Measurements from ENCODE around the gene COL4A2.

The COL4A2 gene

DNA sequence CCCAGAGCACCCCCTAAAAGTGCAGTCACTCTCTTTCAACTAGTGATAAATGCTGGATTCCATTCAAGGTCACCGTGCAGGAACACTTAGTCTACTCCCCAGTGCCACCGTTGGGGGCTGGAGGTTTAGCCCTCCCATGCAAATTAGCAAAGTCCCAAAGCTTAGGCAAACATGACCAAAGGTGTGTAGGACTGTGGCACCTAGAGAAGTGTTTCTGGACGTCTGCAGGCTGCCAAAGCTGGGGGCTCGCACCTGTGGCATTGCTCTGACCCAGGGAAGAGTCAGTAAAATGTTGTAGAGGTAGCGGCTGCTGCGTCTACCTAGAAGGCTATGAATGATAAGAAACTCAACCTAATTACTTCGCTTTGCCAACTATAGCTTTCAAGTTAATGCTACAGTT, 14.0 kb upstream of the COL4A2 start:
- no peaks in the 10 kb centered on the region; a peak in 1 of 22 replicates for H3K9me3 ChIP-seq (replicated peaks in 1 of 11)
- H3K4me2 ChIP-seq: no peak overlapping the region
- H3K9ac ChIP-seq: no peak overlapping the region
- H3K4me1 ChIP-seq: peaks cover 0 to 4% (median 1%) of the 10 kb centered on the region in 10 experiments; a peak in 8 of 20 replicates
- no peaks in the 10 kb centered on the region for H4K20me1 ChIP-seq
- no peak overlapping the region for H3K4me3 ChIP-seq
- peaks cover 0 to under 1% (median 0%) of the 10 kb centered on the region in 11 experiments; a peak in 4 of 22 replicates for H3K27me3 ChIP-seq
- H3K27ac ChIP-seq: no peak overlapping the region
- H3K36me3 ChIP-seq: no peaks in the 10 kb centered on the region
- TF ChIP-seq Cebpa-rat (IDR thresholded peaks at IDR 0.05): no peak

DNA sequence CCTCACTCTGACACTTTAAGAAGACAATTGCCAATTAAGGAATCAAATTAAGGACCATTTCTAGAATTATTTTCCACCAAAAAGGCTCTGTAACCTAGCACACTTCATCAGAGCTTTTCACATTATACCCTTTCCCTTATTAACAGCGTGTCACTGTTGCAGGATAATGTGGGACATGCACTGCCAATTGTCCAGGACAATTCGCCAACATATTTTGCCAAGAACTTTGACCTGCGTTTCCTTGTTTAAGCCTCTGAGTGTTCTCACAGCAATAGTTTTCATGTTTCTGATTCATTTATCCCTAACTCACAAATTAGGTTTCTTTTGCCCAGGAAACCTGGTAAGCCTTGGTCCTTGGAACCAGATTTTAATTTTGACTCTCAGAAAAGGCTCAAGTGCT, 13.4 kb upstream of the COL4A2 start:
- no peaks in the 10 kb centered on the region for H3K36me3 ChIP-seq
- no peak overlapping the region for H3K4me2 ChIP-seq
- H3K27ac ChIP-seq: no peak overlapping the region
- no peak overlapping the region for H3K9ac ChIP-seq
- peaks cover 4 to 7% (median 6%) of the 10 kb centered on the region in 11 experiments; a peak in 17 of 22 replicates for H3K27me3 ChIP-seq
- H3K4me1 ChIP-seq: peaks cover 0 to 6% (median 5%) of the 10 kb centered on the region in 10 experiments; a peak in 9 of 20 replicates
- no peak overlapping the region for H3K4me3 ChIP-seq
- H3K9me3 ChIP-seq (replicated peaks in 1 of 11): no peaks in the 10 kb centered on the region; a peak in 1 of 22 replicates
- no peaks in the 10 kb centered on the region for H4K20me1 ChIP-seq
- TF ChIP-seq Cebpa-rat (IDR thresholded peaks at IDR 0.05): no peak

DNA sequence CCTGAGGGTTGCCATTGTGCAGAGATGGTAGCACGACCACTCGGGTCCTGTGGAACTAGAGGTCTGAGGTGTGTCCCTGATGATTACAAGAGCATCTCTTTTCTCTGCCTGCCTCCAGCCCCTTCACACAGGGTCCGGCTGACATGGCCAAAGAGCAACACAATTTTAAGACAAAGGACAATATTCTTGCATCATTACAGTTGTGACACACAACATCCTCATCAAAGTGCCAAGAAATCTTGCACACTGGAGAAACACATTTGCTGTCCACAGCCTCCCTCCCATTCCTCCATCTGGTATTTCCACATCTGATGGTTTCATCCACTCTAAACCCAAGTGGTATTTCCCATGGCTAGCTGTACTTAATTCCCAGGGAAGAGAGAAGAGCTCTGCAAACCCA, 12.9 kb upstream of the COL4A2 start:
- no peaks in the 10 kb centered on the region; a peak in 1 of 22 replicates for H3K9me3 ChIP-seq (replicated peaks in 1 of 11)
- H4K20me1 ChIP-seq: no peaks in the 10 kb centered on the region
- peaks cover 0 to 11% (median 10%) of the 10 kb centered on the region in 10 experiments; a peak in 9 of 20 replicates for H3K4me1 ChIP-seq
- H3K9ac ChIP-seq: no peak overlapping the region
- no peak for TF ChIP-seq Cebpa-rat (IDR thresholded peaks at IDR 0.05)
- no peak overlapping the region for H3K4me2 ChIP-seq
- no peaks in the 10 kb centered on the region for H3K36me3 ChIP-seq
- H3K27ac ChIP-seq: no peak overlapping the region
- no peak overlapping the region for H3K4me3 ChIP-seq
- peaks cover 9 to 12% (median 11%) of the 10 kb centered on the region in 11 experiments; a peak in 17 of 22 replicates for H3K27me3 ChIP-seq

DNA sequence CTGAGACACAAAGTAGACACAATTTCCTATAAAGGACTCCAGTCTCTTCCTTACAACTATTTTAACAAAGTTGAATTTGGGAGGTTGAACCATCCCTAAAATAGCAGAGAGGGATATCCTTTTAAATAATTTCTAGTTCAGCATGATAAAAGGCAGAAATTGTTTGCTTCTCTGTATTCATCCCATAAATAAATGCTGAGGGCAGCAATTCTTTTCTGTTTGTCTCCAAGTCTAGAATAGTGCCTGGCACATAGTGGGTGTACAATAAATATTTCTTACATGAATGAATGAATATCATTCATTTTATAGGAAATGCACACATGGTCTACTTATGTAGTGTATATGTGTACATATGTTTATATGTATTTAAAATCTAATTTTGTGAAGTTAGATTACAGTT, 12.5 kb upstream of the COL4A2 start:
- Histone ChIP-seq H3K4me2 (no peak overlapping the region), H3K27me3 (peaks cover 9 to 16% (median 15%) of the 10 kb centered on the region in 11 experiments; a peak in 17 of 22 replicates), H4K20me1 (no peaks in the 10 kb centered on the region), H3K9me3 (replicated peaks in 1 of 11) (no peaks in the 10 kb centered on the region; a peak in 1 of 22 replicates), H3K9ac (no peak overlapping the region), H3K36me3 (no peaks in the 10 kb centered on the region), H3K4me3 (no peak overlapping the region), H3K27ac (no peak overlapping the region), H3K4me1 (peaks cover 0 to 12% (median 10%) of the 10 kb centered on the region in 10 experiments; a peak in 9 of 20 replicates)
- TF ChIP-seq Cebpa-rat (IDR thresholded peaks at IDR 0.05): no peak

DNA sequence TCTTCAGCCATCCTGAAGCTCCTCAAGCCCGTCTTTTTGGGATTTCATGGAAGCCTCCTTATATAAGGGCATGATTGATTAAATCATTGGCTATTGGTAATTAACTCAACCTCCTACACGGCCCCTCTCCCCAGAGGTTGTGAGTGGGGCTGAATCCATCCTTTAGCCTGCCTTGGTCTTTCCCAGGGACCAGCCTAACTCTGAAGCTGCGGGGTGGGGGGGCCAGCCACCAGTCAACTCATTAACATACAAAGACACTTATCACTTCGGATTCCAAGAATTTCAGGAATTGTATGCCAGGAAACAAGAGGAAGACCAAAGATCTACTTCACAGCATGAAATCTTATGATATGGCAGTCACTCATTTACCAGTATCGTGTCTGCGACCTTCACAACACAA, 10.1 kb upstream of the COL4A2 start:
- TF ChIP-seq Cebpa-rat (IDR thresholded peaks at IDR 0.05): no peak
- Histone ChIP-seq H3K9ac (no peak overlapping the region), H3K9me3 (replicated peaks in 1 of 11) (no peaks in the 10 kb centered on the region; a peak in 1 of 22 replicates), H3K27ac (no peak overlapping the region), H3K4me3 (no peak overlapping the region), H3K27me3 (peaks cover 9 to 35% (median 20%) of the 10 kb centered on the region in 11 experiments; a peak in 17 of 22 replicates), H4K20me1 (no peaks in the 10 kb centered on the region), H3K36me3 (no peaks in the 10 kb centered on the region), H3K4me2 (no peak overlapping the region), H3K4me1 (peaks cover 0 to 12% (median 10%) of the 10 kb centered on the region in 10 experiments; a peak in 9 of 20 replicates)

DNA sequence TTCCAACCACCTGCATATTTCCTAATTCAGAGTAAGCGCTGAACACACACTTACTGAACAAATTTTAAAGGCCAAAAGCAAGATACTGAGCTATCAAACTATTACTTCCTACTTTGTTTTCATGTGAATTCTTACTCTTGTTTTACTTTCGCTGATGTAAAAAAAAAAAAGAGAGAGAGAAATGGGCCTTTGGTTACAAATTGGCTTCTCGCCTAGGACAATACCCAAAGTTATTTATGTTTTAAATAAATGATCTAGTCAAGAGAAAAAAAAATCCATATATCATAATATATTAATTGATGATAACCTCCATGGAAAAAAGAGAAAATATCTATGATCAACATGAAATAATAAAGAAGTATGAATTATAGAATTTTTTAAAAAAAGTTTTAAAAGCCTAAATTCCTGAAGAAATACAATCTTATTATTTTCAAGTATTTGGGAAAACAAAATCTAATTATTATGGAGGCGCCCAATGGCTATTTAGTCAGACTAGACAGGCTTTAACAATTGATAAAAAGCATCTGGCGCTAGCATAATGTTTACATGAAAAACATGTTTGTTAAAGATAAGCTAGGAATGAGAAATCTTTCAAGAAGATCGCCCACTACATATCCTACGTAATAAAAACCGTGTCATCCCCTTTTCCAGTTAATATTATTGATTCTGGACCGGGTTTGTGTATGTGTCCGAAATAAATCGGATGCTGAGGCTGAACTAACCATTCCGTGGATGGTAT, 9.1 kb upstream of the COL4A2 start:
- no peak overlapping the region for H3K4me3 ChIP-seq

DNA sequence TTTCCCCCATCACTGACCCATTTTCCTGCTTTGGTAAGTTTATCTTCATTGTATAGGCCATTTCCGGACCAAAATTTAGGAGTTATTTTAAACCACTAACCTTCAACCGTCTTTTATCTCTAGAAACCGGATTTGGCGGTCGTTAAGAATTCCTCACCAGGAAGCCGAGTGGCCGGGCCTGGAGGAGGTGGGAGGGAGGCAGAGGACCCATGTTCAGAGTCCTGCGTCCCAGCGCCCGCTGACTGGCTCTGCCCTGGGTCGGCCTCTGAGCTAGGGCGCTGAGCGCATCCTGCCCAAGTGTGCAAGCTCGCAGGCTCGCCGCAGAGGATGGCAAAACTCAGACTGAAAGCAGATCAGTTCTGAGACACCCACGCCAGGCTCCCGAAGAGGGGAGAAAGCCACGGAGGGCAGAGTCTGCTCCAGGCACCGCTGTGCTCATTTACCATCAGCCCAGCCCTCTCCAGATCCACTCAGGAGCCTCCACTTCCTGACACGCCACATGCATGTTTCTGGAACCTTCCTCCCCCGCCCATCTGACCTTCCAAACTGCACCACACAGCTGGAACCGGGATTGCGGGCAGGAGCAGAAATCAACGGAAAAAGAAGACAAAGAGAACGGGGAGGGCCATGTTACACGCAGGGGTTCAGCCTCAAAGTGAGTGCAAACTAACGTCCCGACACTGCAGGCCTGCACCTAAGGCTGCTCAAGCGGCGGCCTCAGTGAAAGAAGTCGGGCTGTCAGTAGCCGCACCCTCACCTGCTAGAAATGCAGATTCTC, 8.4 kb upstream of the COL4A2 start:
- Histone ChIP-seq H3K4me3 (no peak overlapping the region), H4K20me1 (no peaks in the 10 kb centered on the region; a peak in 1 of 22 replicates), H3K27me3 (peaks cover 11 to 51% (median 29%) of the 10 kb centered on the region in 11 experiments; a peak in 20 of 22 replicates), H3K4me1 (peaks cover 0 to 12% (median 10%) of the 10 kb centered on the region in 10 experiments; a peak in 9 of 20 replicates), H3K9me3 (replicated peaks in 1 of 11) (no peaks in the 10 kb centered on the region), H3K4me2 (peak overlapping the region; percentile 19 to 54 (median 43); a peak in 18 of 22 replicates), H3K9ac (no peak overlapping the region), H3K36me3 (no peaks in the 10 kb centered on the region), H3K27ac (no peak overlapping the region)
- TF ChIP-seq Cebpa-rat (IDR thresholded peaks at IDR 0.05): no peak

More for the DNA sequence above, 9.1 kb upstream of the COL4A2 start:
- Histone ChIP-seq H3K9me3 (replicated peaks in 1 of 11) (no peaks in the 10 kb centered on the region; a peak in 1 of 22 replicates), H3K9ac (no peak overlapping the region), H3K36me3 (no peaks in the 10 kb centered on the region), H3K4me2 (peak overlapping the region in 10 of 11 experiments; percentile 19 to 54 (median 40); a peak in 13 of 22 replicates), H3K4me1 (peaks cover 0 to 12% (median 10%) of the 10 kb centered on the region in 10 experiments; a peak in 9 of 20 replicates), H4K20me1 (no peaks in the 10 kb centered on the region; a peak in 1 of 22 replicates), H3K27me3 (peaks cover 9 to 43% (median 22%) of the 10 kb centered on the region in 11 experiments; a peak in 17 of 22 replicates), H3K27ac (no peak overlapping the region)
- TF ChIP-seq Cebpa-rat (IDR thresholded peaks at IDR 0.05): no peak

DNA sequence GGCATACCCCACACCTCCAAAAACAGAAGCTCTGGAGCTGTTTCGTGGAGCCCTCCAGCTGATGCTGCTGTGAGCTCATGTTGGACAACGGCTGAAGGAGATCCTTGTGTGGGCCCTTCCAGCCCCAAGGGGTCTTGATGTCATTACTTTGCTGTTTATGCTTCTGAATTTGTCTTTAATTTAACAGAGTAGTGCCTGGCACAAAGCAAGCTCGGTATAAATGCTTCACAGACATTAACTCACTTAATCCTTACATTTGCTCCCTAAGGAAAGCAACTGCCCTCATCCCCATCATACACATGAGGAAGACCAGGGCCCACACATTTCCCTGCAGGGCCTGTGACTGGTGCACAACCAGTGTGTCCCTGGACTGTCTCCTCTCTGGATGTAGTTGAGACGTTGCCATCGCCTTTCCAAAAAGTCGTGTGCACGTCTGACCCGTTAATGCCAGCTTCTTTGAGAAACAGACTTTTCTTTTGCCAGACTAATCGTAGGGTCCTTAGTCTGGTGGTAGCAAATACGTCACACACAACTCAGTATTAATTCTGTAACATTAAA, 7.7 kb upstream of the COL4A2 start:
- H3K9me3 ChIP-seq (replicated peaks in 1 of 11): no peaks in the 10 kb centered on the region
- H3K4me3 ChIP-seq: no peak overlapping the region
- peaks cover 0 to 12% (median 10%) of the 10 kb centered on the region in 10 experiments; a peak in 10 of 20 replicates for H3K4me1 ChIP-seq
- H3K36me3 ChIP-seq: no peaks in the 10 kb centered on the region
- H4K20me1 ChIP-seq: no peaks in the 10 kb centered on the region; a peak in 1 of 22 replicates
- peak overlapping the region in 4 of 11 experiments; percentile 36 to 54 (median 50); a peak in 4 of 22 replicates for H3K4me2 ChIP-seq
- H3K27ac ChIP-seq: no peak overlapping the region
- no peak for TF ChIP-seq Cebpa-rat (IDR thresholded peaks at IDR 0.05)
- peaks cover 17 to 57% (median 35%) of the 10 kb centered on the region in 11 experiments; a peak in 21 of 22 replicates for H3K27me3 ChIP-seq
- no peak overlapping the region for H3K9ac ChIP-seq
